GM12864 (cell line): ENCODE measurements around the gene SP5.

Source experiments
- DNase-seq: peaks from one replicate; pipeline ENCODE4 v3.0.0-alpha.2; 2011; ENCODE audit warnings: low read depth
- H3K4me3 ChIP-seq: 2 replicates; pipeline ENCODE4 v1.5.1; 2011; ENCODE audit warnings: mild to moderate bottlenecking, low read depth, low read length, control low read depth
- TF ChIP-seq, protein P1 (sequence below): IDR thresholded peaks from 2 replicates; pipeline ENCODE4 v1.5.1; 2011; ENCODE audit warnings: low read depth, mild to moderate bottlenecking, moderate library complexity, low read length, control low read depth, inconsistent platforms; ENCODE audit errors: missing control alignments

The SP5 gene

DNA sequence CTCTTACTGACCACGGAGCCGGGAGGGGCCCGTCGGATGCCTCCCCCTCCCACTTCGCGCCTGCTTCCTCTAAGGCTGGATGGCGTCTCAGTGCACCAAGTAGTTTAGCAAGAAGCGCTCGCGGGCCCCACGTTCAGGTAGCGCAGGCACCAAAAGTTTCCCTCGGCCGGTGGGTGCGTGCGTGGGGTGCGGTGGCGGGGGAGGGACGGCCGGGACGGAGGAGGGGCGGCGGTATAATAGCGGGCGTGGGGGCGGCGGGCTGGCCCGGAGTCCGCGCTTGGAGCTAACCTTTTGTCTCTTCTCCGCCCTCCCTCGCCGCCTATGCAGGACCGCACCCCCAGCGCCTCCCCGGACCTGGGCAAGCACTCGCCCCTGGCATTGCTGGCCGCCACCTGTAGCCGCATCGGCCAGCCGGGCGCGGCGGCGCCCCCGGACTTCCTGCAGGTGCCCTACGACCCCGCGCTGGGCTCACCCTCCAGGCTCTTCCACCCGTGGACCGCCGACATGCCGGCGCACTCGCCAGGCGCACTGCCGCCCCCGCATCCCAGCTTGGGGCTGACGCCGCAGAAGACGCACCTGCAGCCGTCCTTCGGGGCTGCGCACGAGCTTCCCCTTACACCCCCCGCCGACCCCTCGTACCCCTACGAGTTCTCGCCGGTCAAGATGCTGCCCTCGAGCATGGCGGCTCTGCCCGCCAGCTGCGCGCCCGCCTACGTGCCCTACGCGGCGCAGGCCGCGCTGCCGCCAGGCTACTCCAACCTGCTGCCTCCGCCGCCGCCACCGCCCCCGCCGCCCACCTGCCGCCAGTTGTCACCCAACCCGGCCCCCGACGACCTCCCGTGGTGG, 1.0 kb downstream of the SP5 start:
- TF ChIP-seq, protein P1, sequence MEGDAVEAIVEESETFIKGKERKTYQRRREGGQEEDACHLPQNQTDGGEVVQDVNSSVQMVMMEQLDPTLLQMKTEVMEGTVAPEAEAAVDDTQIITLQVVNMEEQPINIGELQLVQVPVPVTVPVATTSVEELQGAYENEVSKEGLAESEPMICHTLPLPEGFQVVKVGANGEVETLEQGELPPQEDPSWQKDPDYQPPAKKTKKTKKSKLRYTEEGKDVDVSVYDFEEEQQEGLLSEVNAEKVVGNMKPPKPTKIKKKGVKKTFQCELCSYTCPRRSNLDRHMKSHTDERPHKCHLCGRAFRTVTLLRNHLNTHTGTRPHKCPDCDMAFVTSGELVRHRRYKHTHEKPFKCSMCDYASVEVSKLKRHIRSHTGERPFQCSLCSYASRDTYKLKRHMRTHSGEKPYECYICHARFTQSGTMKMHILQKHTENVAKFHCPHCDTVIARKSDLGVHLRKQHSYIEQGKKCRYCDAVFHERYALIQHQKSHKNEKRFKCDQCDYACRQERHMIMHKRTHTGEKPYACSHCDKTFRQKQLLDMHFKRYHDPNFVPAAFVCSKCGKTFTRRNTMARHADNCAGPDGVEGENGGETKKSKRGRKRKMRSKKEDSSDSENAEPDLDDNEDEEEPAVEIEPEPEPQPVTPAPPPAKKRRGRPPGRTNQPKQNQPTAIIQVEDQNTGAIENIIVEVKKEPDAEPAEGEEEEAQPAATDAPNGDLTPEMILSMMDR, result no peak
- H3K4me3 ChIP-seq, result no peak overlapping the region
- no peak for DNase-seq

DNA sequence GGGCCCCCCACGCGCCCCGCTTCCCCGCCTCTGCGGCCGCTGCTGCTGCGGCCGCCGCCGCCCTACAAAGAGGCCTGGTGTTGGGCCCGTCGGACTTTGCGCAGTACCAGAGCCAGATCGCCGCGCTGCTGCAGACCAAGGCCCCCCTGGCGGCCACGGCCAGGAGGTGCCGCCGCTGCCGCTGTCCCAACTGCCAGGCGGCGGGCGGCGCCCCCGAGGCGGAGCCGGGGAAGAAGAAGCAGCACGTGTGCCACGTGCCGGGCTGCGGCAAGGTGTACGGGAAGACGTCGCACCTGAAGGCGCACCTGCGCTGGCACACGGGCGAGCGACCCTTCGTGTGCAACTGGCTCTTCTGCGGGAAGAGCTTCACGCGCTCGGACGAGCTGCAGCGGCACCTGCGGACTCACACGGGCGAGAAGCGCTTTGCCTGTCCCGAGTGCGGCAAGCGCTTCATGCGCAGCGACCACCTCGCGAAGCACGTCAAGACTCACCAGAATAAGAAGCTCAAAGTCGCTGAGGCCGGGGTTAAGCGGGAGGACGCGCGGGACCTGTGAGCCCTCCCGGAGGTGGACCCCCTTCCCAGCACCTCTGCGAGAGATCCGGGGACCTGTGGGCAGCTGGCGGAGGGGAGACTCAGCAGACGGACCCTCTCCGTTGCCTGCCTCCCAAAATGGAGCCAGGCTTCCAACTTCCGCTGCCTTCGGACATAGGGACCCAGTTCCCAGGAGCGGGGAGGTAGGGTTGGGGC, 1.9 kb downstream of the SP5 start:
- H3K4me3 ChIP-seq, result no peak overlapping the region
- DNase-seq, result no peak
- TF ChIP-seq, protein P1, result peak; percentile 4

DNA sequence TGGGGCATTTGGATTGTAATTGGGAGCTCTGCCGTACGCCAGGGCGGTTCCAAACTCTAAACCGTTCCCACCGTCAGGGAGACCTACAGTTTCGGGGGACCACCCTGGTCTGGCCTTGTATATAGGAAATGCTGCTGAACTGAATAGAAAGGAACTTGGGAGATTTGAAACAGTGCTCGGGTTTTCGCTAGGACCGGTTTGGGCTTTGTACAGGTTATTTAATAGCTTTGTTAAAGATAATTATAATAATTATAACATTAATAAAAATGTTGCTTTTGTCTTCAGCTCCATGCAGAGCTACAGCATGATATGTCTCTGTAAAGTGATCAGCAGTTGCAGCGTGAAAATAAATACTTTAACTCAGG, 2.4 kb downstream of the SP5 start:
- no peak overlapping the region for H3K4me3 ChIP-seq
- no peak for DNase-seq
- TF ChIP-seq, protein P1, result no peak

DNA sequence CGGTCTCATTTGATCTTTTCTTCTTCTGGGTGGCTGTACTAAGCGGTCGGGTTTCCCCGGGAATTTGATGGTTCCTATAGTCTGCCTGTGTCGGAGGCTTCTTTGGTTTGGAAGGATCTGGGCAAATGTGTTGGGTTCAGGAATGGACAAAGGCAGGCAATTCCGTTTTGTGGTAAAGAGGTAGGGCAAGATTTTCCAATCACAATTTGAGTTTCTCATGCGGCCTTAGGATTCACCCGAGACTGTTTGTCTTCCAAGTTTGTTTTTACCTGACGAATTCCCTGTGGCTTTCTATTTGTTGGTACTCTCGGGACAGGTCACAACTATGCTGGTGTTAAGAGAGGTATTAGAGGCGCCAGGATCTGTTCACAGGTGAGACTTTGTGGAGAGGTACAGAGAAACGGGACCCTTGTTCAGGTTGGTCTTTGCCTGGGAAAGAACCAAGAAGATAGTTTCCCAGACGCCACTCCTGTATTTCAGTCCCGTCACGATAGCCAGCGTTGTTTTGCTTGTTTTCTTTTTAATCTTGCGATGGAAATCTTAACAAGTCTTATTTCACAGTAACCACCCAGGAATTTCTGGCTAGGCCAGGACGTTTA, 3.0 kb downstream of the SP5 start:
- no peak overlapping the region for H3K4me3 ChIP-seq
- no peak for DNase-seq
- TF ChIP-seq, protein P1, result no peak

DNA sequence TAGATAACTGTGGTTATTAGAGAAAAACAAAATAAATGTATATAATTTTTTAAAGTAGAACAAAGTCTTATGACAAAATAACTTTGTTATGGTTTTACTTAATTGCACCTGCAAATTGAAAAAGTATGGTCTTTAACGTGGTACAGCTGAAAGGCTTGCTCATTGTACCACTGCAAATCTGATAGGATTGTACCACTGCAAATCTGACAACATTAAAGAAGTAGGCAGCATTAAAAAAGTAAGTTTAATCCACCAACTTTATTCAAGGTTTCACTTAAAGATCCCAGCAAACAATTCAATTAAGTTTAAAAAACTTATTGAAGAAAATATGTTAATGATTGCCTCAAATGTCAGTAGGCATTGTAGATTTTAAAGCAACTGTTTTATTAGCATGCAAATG, 4.7 kb downstream of the SP5 start:
- H3K4me3 ChIP-seq, result no peak overlapping the region
- no peak for DNase-seq
- TF ChIP-seq, protein P1, result no peak

DNA sequence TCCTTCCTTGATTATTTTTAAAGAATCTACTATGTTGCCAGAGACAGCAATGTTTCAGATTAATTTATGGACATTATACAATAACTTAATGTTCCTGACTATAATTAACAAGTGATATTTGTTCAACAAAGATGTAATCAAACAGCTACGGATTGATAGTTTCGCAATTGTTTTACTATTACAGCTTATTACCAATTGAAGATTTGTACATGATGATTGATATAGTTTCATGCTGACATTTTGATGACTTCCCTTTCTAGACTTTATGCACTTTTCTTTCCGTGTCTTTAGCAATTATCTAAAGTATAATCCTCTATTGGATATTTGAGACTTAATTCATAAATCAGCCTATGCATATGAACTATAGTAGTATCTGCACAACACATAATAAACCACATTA, 6.5 kb downstream of the SP5 start:
- no peak for DNase-seq
- TF ChIP-seq, protein P1, result no peak
- H3K4me3 ChIP-seq, result no peak overlapping the region
